ENCODE data around the gene NIPAL4. TPM values are rescaled to one million over a fixed set of nuclear protein-coding genes. Genes with fewer than 3 reads are reported as not detected.
"Not testable (repeated sequence)": the region's sequence is repeated elsewhere in the genome, so short reads cannot be mapped to it uniquely, and the experiment has no call there.

NIPAL4 gene
- total and polyA plus RNA-seq, 8 donors, result 0.19 to 8.3 (median 3.3) TPM; not detected in 1

- Histone ChIP-seq H3K36me3 (peaks cover 0 to 66% (median 47%) of the 10 kb centered on the region in 4 donors), H3K9me3 (no peaks in the 10 kb centered on the region), H3K27me3 (no peaks in the 10 kb centered on the region), H3K27ac (peak overlapping the region in 3 of 5 donors; percentile 7 to 75 (median 73)), H3K4me1 (peaks cover 0 to 61% (median 32%) of the 10 kb centered on the region in 4 donors), H3K4me3 (no peak overlapping the region)
- no peak for DNase-seq
- intact Hi-C loops (cut with DNase I; ENCODE audit: low total_unique reads), result no loop called here
- 65 to 72% (median 70%) methylated on average over 4 of the region's 4 CpGs for WGBS, 5 donors
- no peak for TF ChIP-seq POLR2A (IDR thresholded peaks at IDR 0.05)
- no peak for TF ChIP-seq CTCF (IDR thresholded peaks at IDR 0.05)
- no peak for TF ChIP-seq EP300 (IDR thresholded peaks at IDR 0.05)
- TF ChIP-seq POLR2AphosphoS5 (IDR thresholded peaks at IDR 0.05), result no peak
Observed at GRCh38 chr5:157481265-157481664, 21.3 kb downstream of the NIPAL4 start.

- TF ChIP-seq EP300 (IDR thresholded peaks at IDR 0.05) (no peak), CTCF (IDR thresholded peaks at IDR 0.05) (no peak), POLR2A (IDR thresholded peaks at IDR 0.05) (no peak), POLR2AphosphoS5 (IDR thresholded peaks at IDR 0.05) (no peak)
- no peaks in the 10 kb centered on the region for H3K27me3 ChIP-seq
- peaks cover 0 to 70% (median 50%) of the 10 kb centered on the region in 4 donors for H3K36me3 ChIP-seq
- H3K27ac ChIP-seq, result peak overlapping the region in 1 of 5 donors; percentile 75
- WGBS, 5 donors, result 93 to 97% (median 96%) methylated on average over 7 of the region's 7 CpGs
- no peaks in the 10 kb centered on the region for H3K9me3 ChIP-seq
- intact Hi-C loops (cut with DNase I; ENCODE audit: low total_unique reads), result no loop called here
- H3K4me1 ChIP-seq, result peaks cover 0 to 64% (median 32%) of the 10 kb centered on the region in 4 donors
- H3K4me3 ChIP-seq, result no peak overlapping the region
- no peak for DNase-seq
Observed at GRCh38 chr5:157481666-157482065, 21.7 kb downstream of the NIPAL4 start.

- peaks cover 0 to 58% (median 31%) of the 10 kb centered on the region in 4 donors for H3K4me1 ChIP-seq
- peaks cover 0 to 80% (median 56%) of the 10 kb centered on the region in 4 donors for H3K36me3 ChIP-seq
- H3K27ac ChIP-seq; intact Hi-C loops (cut with DNase I; ENCODE audit: low total_unique reads); H3K27me3 ChIP-seq; H3K9me3 ChIP-seq; H3K4me3 ChIP-seq; DNase-seq: not testable (repeated sequence)
- 66 to 94% (median 81%) methylated on average over 2 of the region's 2 CpGs for WGBS, 5 donors
Observed at GRCh38 chr5:157482702-157483101, 22.7 kb downstream of the NIPAL4 start.

- peaks cover 15 to 95% (median 73%) of the 10 kb centered on the region in 4 donors for H3K36me3 ChIP-seq
- peaks cover 0 to 39% (median 15%) of the 10 kb centered on the region in 4 donors for H3K4me1 ChIP-seq
- 64 to 82% (median 74%) methylated on average over 5 of the region's 5 CpGs for WGBS, 5 donors
- intact Hi-C loops (cut with DNase I; ENCODE audit: low total_unique reads), result no loop called here
- TF ChIP-seq EP300 (IDR thresholded peaks at IDR 0.05) (no peak), POLR2AphosphoS5 (IDR thresholded peaks at IDR 0.05) (peak in 1 of 3 donors; percentile 24)
- no peak for DNase-seq
- H3K9me3 ChIP-seq, result no peaks in the 10 kb centered on the region
- H3K27me3 ChIP-seq, result no peaks in the 10 kb centered on the region
- H3K4me3 ChIP-seq, result no peak overlapping the region
- peak overlapping the region in 2 of 5 donors; percentile 34 to 53 for H3K27ac ChIP-seq
Observed at GRCh38 chr5:157484768-157485167, 24.8 kb downstream of the NIPAL4 start.

- Histone ChIP-seq H3K36me3 (peaks cover 19 to 95% (median 75%) of the 10 kb centered on the region in 4 donors), H3K27me3 (no peaks in the 10 kb centered on the region), H3K4me1 (peaks cover 0 to 33% (median 12%) of the 10 kb centered on the region in 4 donors), H3K27ac (peak overlapping the region in 3 of 5 donors; percentile 7 to 53 (median 34)), H3K9me3 (no peaks in the 10 kb centered on the region), H3K4me3 (no peak overlapping the region)
- TF ChIP-seq EP300 (IDR thresholded peaks at IDR 0.05), result no peak
- TF ChIP-seq POLR2A (IDR thresholded peaks at IDR 0.05), result no peak
- intact Hi-C loops (cut with DNase I; ENCODE audit: low total_unique reads), result no loop called here
- whole genome bisulfite sequencing, 5 donors, result 73 to 85% (median 83%) methylated on average over 2 of the region's 2 CpGs
- DNase-seq, result no peak
Observed at GRCh38 chr5:157485340-157485739, 25.3 kb downstream of the NIPAL4 start.

- Histone ChIP-seq H3K4me1 (peaks cover 0 to 28% (median 11%) of the 10 kb centered on the region in 4 donors), H3K9me3 (no peaks in the 10 kb centered on the region), H3K27me3 (no peaks in the 10 kb centered on the region), H3K4me3 (no peak overlapping the region), H3K27ac (peak overlapping the region in 3 of 5 donors; percentile 7 to 53 (median 34)), H3K36me3 (peaks cover 19 to 93% (median 73%) of the 10 kb centered on the region in 4 donors)
- TF ChIP-seq CTCF (IDR thresholded peaks at IDR 0.05) (no peak), EP300 (IDR thresholded peaks at IDR 0.05) (no peak), POLR2AphosphoS5 (IDR thresholded peaks at IDR 0.05) (no peak), POLR2A (IDR thresholded peaks at IDR 0.05) (no peak)
- 88 to 92% (median 91%) methylated on average over 3 of the region's 3 CpGs for WGBS, 5 donors
- intact Hi-C loops (cut with DNase I; ENCODE audit: low total_unique reads), result no loop called here
- no peak for DNase-seq
Observed at GRCh38 chr5:157485811-157486210, 25.8 kb downstream of the NIPAL4 start.

Measured in stomach (tissue), 9 donors.